HepG2 (cell line): ENCODE measurements around the gene THRA. TPM values are rescaled to one million over a fixed set of nuclear protein-coding genes. Genes with fewer than 3 reads are reported as not detected.

Source experiments
- BORCS8-MEF2B ChIP-seq: sonication (generic); formaldehyde crosslinking; IDR thresholded peaks from 2 replicates; pipeline ENCODE4 v1.8.0; 2022; ENCODE audit warnings: mild to moderate bottlenecking, missing genetic modification reagents
- FOXK2 ChIP-seq: fragments of 450-650 bp; IDR thresholded peaks from 2 replicates; pipeline ENCODE4 v1.6.1; 2016
- HNF4G ChIP-seq, 2 experiments: sonication (generic) in 1 of 2; formaldehyde crosslinking in 1 of 2; IDR thresholded peaks; 2 replicates each; pipeline versions ENCODE4 v1.4.0 to v1.6.1; 2011 to 2020; ENCODE audit warnings: borderline replicate concordance in 2 of 2, low read depth in 2 of 2, mild to moderate bottlenecking in 2 of 2, low read length in 1 of 2, missing genetic modification reagents in 1 of 2, moderate library complexity in 1 of 2
- KDM1A ChIP-seq: IDR thresholded peaks from 2 replicates; pipeline ENCODE4 v1.6.1; 2016; ENCODE audit warnings: missing compliant biosample characterization
- RBM22 ChIP-seq: fragments of 200-400 bp; formaldehyde crosslinking; optimal IDR thresholded peaks from 2 replicates; pipeline ENCODE3; 2017; ENCODE audit warnings: mild to moderate bottlenecking, low read length, moderate library complexity
- SMAD3 ChIP-seq: sonication (generic); formaldehyde crosslinking; IDR thresholded peaks from 2 replicates; pipeline ENCODE4 v1.4.0; 2020; ENCODE audit warnings: missing genetic modification reagents
- THYN1 ChIP-seq: sonication (generic); formaldehyde crosslinking; IDR thresholded peaks from 2 replicates; pipeline ENCODE4 v1.8.1; 2023; ENCODE audit warnings: low read depth, mild to moderate bottlenecking, moderate library complexity, missing genetic modification reagents, borderline replicate concordance
- TOE1 ChIP-seq: sonication (generic); formaldehyde crosslinking; IDR thresholded peaks from 2 replicates; pipeline ENCODE4 v1.4.0; 2020; ENCODE audit warnings: mild to moderate bottlenecking, missing genetic modification reagents
- ZBTB34 ChIP-seq: sonication (generic); formaldehyde crosslinking; IDR thresholded peaks from 2 replicates; pipeline ENCODE4 v1.8.0; 2022; ENCODE audit warnings: mild to moderate bottlenecking, missing genetic modification reagents
- ZNF12 ChIP-seq: sonication (generic); formaldehyde crosslinking; IDR thresholded peaks from 2 replicates; pipeline ENCODE4 v1.5.0; 2020; ENCODE audit warnings: missing genetic modification reagents
- ZNF121 ChIP-seq: sonication (generic); formaldehyde crosslinking; IDR thresholded peaks from 2 replicates; pipeline ENCODE4 v1.5.0; 2020; ENCODE audit warnings: mild to moderate bottlenecking, missing genetic modification reagents
- ZNF24 ChIP-seq: fragments of 450-650 bp; IDR thresholded peaks from 2 replicates; pipeline ENCODE4 v1.6.1; 2017; ENCODE audit warnings: antibody characterized with exemption, mild to moderate bottlenecking
- ZNF263 ChIP-seq: sonication (generic); formaldehyde crosslinking; IDR thresholded peaks from 2 replicates; pipeline ENCODE4 v1.4.0; 2020; ENCODE audit warnings: missing genetic modification reagents
- ZNF281 ChIP-seq: sonication (generic); formaldehyde crosslinking; IDR thresholded peaks from 2 replicates; pipeline ENCODE4 v1.4.0; 2020; ENCODE audit warnings: missing genetic modification reagents, borderline replicate concordance
- ZNF382 ChIP-seq: sonication (generic); formaldehyde crosslinking; IDR thresholded peaks from 2 replicates; pipeline ENCODE4 v1.5.0; 2020; ENCODE audit warnings: missing genetic modification reagents, mild to moderate bottlenecking, borderline replicate concordance
- ZNF407 ChIP-seq: sonication (generic); formaldehyde crosslinking; IDR thresholded peaks from one replicate; pipeline ENCODE4 v1.5.1; 2020; ENCODE audit warnings: mild to moderate bottlenecking, missing genetic modification reagents; ENCODE audit errors: not compliant biosample characterization
- polyA plus RNA-seq, 8 experiments: library from polyadenylated mRNA; depleted of rRNA in 3 of 8; stranded (reverse) in 7 of 8; unstranded in 1 of 8; fragments of >200 nt; fragmentation: Illumina TruSeq in 4 of 8; extraction: Trizol in 4 of 8; gene quantifications; 2 replicates each; pipeline versions ENCODE4 v1.2.1 to v1.2.3, GENCODE V29; 2011 to 2016; ENCODE audit warnings: low read depth in 4 of 8, missing spikeins in 1 of 8, mixed read lengths in 1 of 8; ENCODE audit not compliant: insufficient read depth in 1 of 8
- total RNA-seq, 5 experiments: library from RNA; depleted of rRNA; stranded (reverse); fragments of >200 nt; fragmentation: Illumina TruSeq; extraction: Trizol; gene quantifications; 2 replicates each; pipeline ENCODE4 v1.2.3, GENCODE V29; 2016; ENCODE audit warnings: low read depth in 1 of 5

The THRA gene
- total and polyA plus RNA-seq, 2 of the 13 experiments (the other 11 are each of a cell fraction or from before 2014, with no cell fraction given), result 8.0 to 9.9 TPM

GRCh38 chr17:40097931-40098845, 35.4 kb downstream of the THRA start (continued):
- TF ChIP-seq ZNF121 (CRISPR knock-in tag) (peak; percentile 65; the same call in 1 of the 2 replicates), ZBTB34 (CRISPR knock-in tag) (peak; percentile 17), ZNF24 (no peak), SMAD3 (CRISPR knock-in tag) (no peak), ZNF12 (CRISPR knock-in tag) (no peak), ZNF407 (peak; percentile 29), HNF4G (IDR thresholded peaks at IDR 0.05; ENCODE audit: borderline replicate concordance, low read depth, low read length) (peak; percentile 92), HNF4G (CRISPR knock-in tag; IDR thresholded peaks at IDR 0.05; ENCODE audit: borderline replicate concordance, low read depth) (peak; percentile 96), ZNF263 (peak; percentile 78), FOXK2 (no peak), TOE1 (CRISPR knock-in tag) (no peak), BORCS8-MEF2B (CRISPR knock-in tag) (peak; percentile 60; the same call in 1 of the 2 replicates), KDM1A (CRISPR knock-in tag) (no peak), THYN1 (CRISPR knock-in tag) (no peak; the same call in 1 of the 2 replicates), ZNF382 (CRISPR knock-in tag) (no peak), ZNF281 (CRISPR knock-in tag) (peak; percentile 73), RBM22 (no peak)
